HCT116 (cell line): Measurements from ENCODE around the gene TLX2. TPM values are rescaled to one million over a fixed set of nuclear protein-coding genes. Genes with fewer than 3 reads are reported as not detected.
A peak's percentile ranks its signal among the peaks of the same experiment; 100 is the strongest.

ENCODE experiments used
- ATAC-seq: fragments of 200-7000 bp; cut with Tn5 transposase; 2 replicates; pipeline ENCODE4 v1.9.1; 2020; ENCODE audit warnings: mild to moderate bottlenecking, moderate library complexity
- BruUV-seq: library from RNA; stranded (reverse); fragments of 400-500 nt; replicated peaks from 2 replicates; lab custom pipeline; 2021; lab: Mats Ljungman, UMichigan
- CTCF ChIA-PET: fragments of 300-600 bp; sonication (Branson Sonifier 250); formaldehyde crosslinking; loops from one replicate; lab custom pipeline; 2021; ENCODE audit warnings: antibody characterized with exemption; lab: Charles Lee
- POLR2A ChIA-PET: fragments of 300-600, 350-600 bp; sonication (Branson Sonifier 250); formaldehyde crosslinking; loops from one replicate; lab custom pipeline; 2021; ENCODE audit warnings: antibody characterized with exemption; lab: Charles Lee
- RAD21 ChIA-PET, 2 experiments: fragments of 300-600 bp; sonication (Branson Sonifier 250); formaldehyde crosslinking; loops; one replicate each; lab custom pipeline; 2023; ENCODE audit warnings: low total read pairs in 2 of 2; ENCODE audit not compliant: uncharacterized antibody in 2 of 2, unreplicated experiment in 2 of 2, low non-redundant PET in 1 of 2; lab: Charles Lee
- DNase-seq: peaks from one replicate; pipeline ENCODE4 v3.0.0-alpha.2; 2010; ENCODE audit warnings: low read depth, low spot score
- H2AFZ ChIP-seq: fragments of 200-600 bp; shearing (Covaris generic), sonication (generic); 2 replicates; pipeline ENCODE4 v1.6.1; 2017; ENCODE audit warnings: low read depth, mixed run types, mixed read lengths, antibody characterized with exemption, low read length; ENCODE audit not compliant: poor library complexity, severe bottlenecking
- H3K27ac ChIP-seq: 2 replicates; pipeline ENCODE4 v1.5.1; 2012; ENCODE audit warnings: low read depth, low read length
- H3K27me3 ChIP-seq: fragments of 200-600 bp; sonication (generic); 2 replicates; pipeline ENCODE4 v1.6.1; 2016; ENCODE audit warnings: mixed run types, low read length, mixed read lengths; ENCODE audit not compliant: insufficient read depth
- H3K36me3 ChIP-seq, 2 experiments: fragments of 200-500 bp in 1 of 2; fragments of 200-600 bp in 1 of 2; sonication (Bioruptor generic) in 1 of 2; sonication (generic) in 1 of 2; 2 replicates each; pipeline versions ENCODE4 v1.5.1 to v1.6.1; 2014 to 2016; ENCODE audit warnings: low read length in 2 of 2, inconsistent platforms in 1 of 2, mixed read lengths in 1 of 2, mixed run types in 1 of 2; ENCODE audit not compliant: insufficient read depth in 2 of 2, control insufficient read depth in 1 of 2
- H3K4me1 ChIP-seq, 2 experiments: fragments of 200-600 bp in 1 of 2; sonication (generic) in 1 of 2; 2 replicates each; pipeline versions ENCODE4 v1.5.1 to v1.6.1; 2012 to 2017; ENCODE audit warnings: low read length in 2 of 2, inconsistent platforms in 1 of 2, mild to moderate bottlenecking in 1 of 2, mixed read lengths in 1 of 2, mixed run types in 1 of 2, moderate library complexity in 1 of 2; ENCODE audit not compliant: insufficient read depth in 2 of 2, control insufficient read depth in 1 of 2
- H3K4me2 ChIP-seq: fragments of 200-600 bp; sonication (generic); 2 replicates; pipeline ENCODE4 v1.6.1; 2017; ENCODE audit warnings: mixed run types, low read length, mixed read lengths
- H3K4me3 ChIP-seq, 2 experiments: fragments of 200-600 bp in 1 of 2; sonication (generic) in 1 of 2; replicated peaks in 1 of 2; 2 replicates each; pipeline ENCODE4 v1.5.1; 2011 to 2016; ENCODE audit warnings: low read length in 2 of 2, control low read depth in 1 of 2, low read depth in 1 of 2, mild to moderate bottlenecking in 1 of 2, mixed read lengths in 1 of 2, mixed run types in 1 of 2
- H3K79me2 ChIP-seq: fragments of 200-600 bp; sonication (generic); 2 replicates; pipeline ENCODE4 v1.6.1; 2017; ENCODE audit warnings: mild to moderate bottlenecking, mixed run types, low read length, moderate library complexity, mixed read lengths; ENCODE audit not compliant: insufficient read depth
- H3K9ac ChIP-seq: fragments of 200-600 bp; sonication (generic); 2 replicates; pipeline ENCODE4 v1.6.1; 2016; ENCODE audit warnings: low read length, mixed read lengths
- H3K9me2 ChIP-seq: fragments of 200-600 bp; sonication (generic), shearing (Covaris generic); 2 replicates; pipeline ENCODE4 v1.6.1; 2017; ENCODE audit warnings: mixed run types, mild to moderate bottlenecking, moderate library complexity; ENCODE audit not compliant: insufficient read depth
- H3K9me3 ChIP-seq, 2 experiments: fragments of 200-500 bp in 1 of 2; fragments of 200-600 bp in 1 of 2; sonication (Bioruptor generic) in 1 of 2; sonication (generic) in 1 of 2; 2 replicates each; pipeline ENCODE4 v1.6.1; 2014 to 2017; ENCODE audit warnings: low read length in 2 of 2, mixed read lengths in 2 of 2, inconsistent platforms in 1 of 2, low read depth in 1 of 2, mild to moderate bottlenecking in 1 of 2, mixed run types in 1 of 2, moderate library complexity in 1 of 2; ENCODE audit not compliant: control insufficient read depth in 1 of 2, insufficient read depth in 1 of 2
- H4K20me1 ChIP-seq: fragments of 200-600 bp; sonication (generic), shearing (Covaris generic); 2 replicates; pipeline ENCODE4 v1.6.1; 2017; ENCODE audit warnings: mixed run types, mild to moderate bottlenecking, moderate library complexity; ENCODE audit not compliant: insufficient read depth
- FOSL1 ChIP-seq: IDR thresholded peaks from 2 replicates; pipeline ENCODE4 v1.6.1; 2012; ENCODE audit warnings: low read depth
- MAX ChIP-seq: IDR thresholded peaks from 2 replicates; pipeline ENCODE4 v1.6.1; 2012
- POLR2AphosphoS5 ChIP-seq: IDR thresholded peaks from 2 replicates; pipeline ENCODE4 v1.6.1; 2011; ENCODE audit warnings: mild to moderate bottlenecking, low read depth, low read length, moderate library complexity
- SIN3A ChIP-seq: IDR thresholded peaks from 2 replicates; pipeline ENCODE4 v1.6.1; 2012; ENCODE audit warnings: low read depth
- SP1 ChIP-seq: IDR thresholded peaks from 2 replicates; pipeline ENCODE4 v1.6.1; 2012; ENCODE audit warnings: low read depth
- SRF ChIP-seq: IDR thresholded peaks from 2 replicates; pipeline ENCODE4 v1.6.1; 2012; ENCODE audit warnings: low read depth
- ZFX ChIP-seq: fragments of 450-650 bp; IDR thresholded peaks from 2 replicates; pipeline ENCODE4 v1.6.1; 2017
- intact Hi-C: fragments of 100-400 bp; cut with micrococcal nuclease; formaldehyde crosslinking; loops from 2 replicates; pipeline ENCODE4 v1.10.0; 2022
- total RNA-seq: library from RNA; stranded (reverse); gene quantifications from one replicate; pipeline ENCODE4 v1.2.1, GENCODE V29; 2021; ENCODE audit not compliant: unreplicated experiment

Gene TLX2
- total RNA-seq, 1 experiment from 2014 or later: not detected

- ChIA-PET POLR2A (interaction anchor here (1.0 kb wide), 1 partner anchor 19 kb away, joined by 3 read pairs; the partner anchor contains the start of gene PCGF1), RAD21 (no interaction called here), CTCF (interaction anchor here (0.6 kb wide), 1 partner anchor 55 kb away, joined by 4 read pairs; no protein-coding TSS in a partner anchor)
- ATAC-seq (no peak), DNase-seq (no peak)
- H3K79me2 ChIP-seq: peaks cover 42% of the 10 kb centered on the region
- no peak within 1 kb of the TSS for H3K4me2 ChIP-seq
- no peaks in the 10 kb centered on the region for H4K20me1 ChIP-seq
- no peak within 1 kb of the TSS for H3K4me3 ChIP-seq
- no peaks in the 10 kb centered on the region for H3K9me3 ChIP-seq
- BruUV-seq: no TSS peak
- H3K27ac ChIP-seq: no peak within 1 kb of the TSS
- H3K9ac ChIP-seq: no peak within 1 kb of the TSS
- intact Hi-C loops: no loop called here
- no peaks in the 10 kb centered on the region for H3K27me3 ChIP-seq
- TF ChIP-seq SRF: no peak
- peak; percentile 46 for TF ChIP-seq POLR2AphosphoS5
- peaks cover 12 to 25% of the 10 kb centered on the region in 2 experiments for H3K4me1 ChIP-seq
- no peak within 1 kb of the TSS for H2AFZ ChIP-seq
- H3K36me3 ChIP-seq: peaks cover 18 to 27% of the 10 kb centered on the region in 2 experiments
- no peaks in the 10 kb centered on the region for H3K9me2 ChIP-seq
These were observed 11.7 kb downstream of the TLX2 start, which contains the start of gene DQX1 for GRCh38 chr2:74525717-74526648. Gene DQX1 (minus strand): TSS chr2:74526231. CDS start chr2:74525729, 502 bp downstream.

DNA sequence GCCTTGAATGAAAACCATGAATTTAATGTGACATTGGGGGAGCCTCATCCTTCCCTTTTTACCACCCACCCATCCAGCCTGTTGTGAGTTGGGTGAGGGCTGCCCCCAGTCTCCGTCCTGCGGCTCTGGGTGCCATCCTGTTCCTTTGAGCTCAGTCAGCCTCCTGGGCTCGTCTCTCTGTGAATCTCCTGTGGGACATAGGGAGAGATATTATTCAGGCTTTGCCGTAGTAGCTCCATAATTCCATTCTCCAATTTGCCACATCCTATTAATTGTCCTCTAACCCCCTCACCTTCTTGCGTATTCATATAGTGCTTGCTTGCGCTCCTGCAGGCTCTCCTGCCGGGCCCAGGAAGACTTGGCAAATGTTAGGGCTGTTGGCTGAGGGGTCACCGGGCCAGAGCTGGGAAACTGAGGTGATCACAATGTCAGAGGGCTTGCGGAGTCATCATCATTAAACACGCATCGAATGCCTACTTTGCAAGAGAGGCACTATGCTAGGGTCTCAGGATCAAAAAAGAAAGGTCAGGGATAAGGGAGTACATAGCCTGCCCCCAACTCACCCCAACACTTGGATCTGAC, 12.5 kb downstream of the TLX2 start:
- Histone ChIP-seq H3K27ac (no peak overlapping the region), H3K79me2 (peaks cover 42% of the 10 kb centered on the region), H3K9me2 (no peaks in the 10 kb centered on the region), H3K9ac (no peak overlapping the region), H3K27me3 (no peaks in the 10 kb centered on the region), H3K36me3 (peaks cover 18 to 27% of the 10 kb centered on the region in 2 experiments), H2AFZ (no peak overlapping the region), H3K4me2 (no peak overlapping the region), H4K20me1 (no peaks in the 10 kb centered on the region), H3K4me1 (peaks cover 14 to 30% of the 10 kb centered on the region in 2 experiments), H3K9me3 (no peaks in the 10 kb centered on the region), H3K4me3 (no peak overlapping the region)
- RAD21 ChIA-PET: no interaction called here
- TF ChIP-seq SIN3A: no peak
- TF ChIP-seq FOSL1: no peak
- TF ChIP-seq SP1: no peak
- TF ChIP-seq ZFX: no peak
- TF ChIP-seq MAX: no peak
- CTCF ChIA-PET: no interaction called here
- no TSS peak for BruUV-seq
- DNase-seq (no peak), ATAC-seq (no peak)
- POLR2A ChIA-PET: interaction anchor here (1.0 kb wide), 1 partner anchor 19 kb away, joined by 3 read pairs; the partner anchor contains the start of gene PCGF1
- intact Hi-C loops: no loop called here
